G401 (cell line): ENCODE measurements around the gene RBBP4. TPM values are rescaled to one million over a fixed set of nuclear protein-coding genes. Genes with fewer than 3 reads are reported as not detected.
"Not testable (repeated sequence)": the region's sequence is repeated elsewhere in the genome, so short reads cannot be mapped to it uniquely, and the experiment has no call there.

Experiments
- DNase-seq: peaks from one replicate; pipeline ENCODE4 v3.0.0-alpha.2; 2015; ENCODE audit warnings: low spot score
- in situ Hi-C: cut with HindIII; loops from 2 replicates; pipeline ENCODE4 v1.10.0; 2016; ENCODE audit warnings: low sequenced_read_pairs, mixed read lengths
- total RNA-seq: library from RNA; depleted of rRNA; stranded (reverse); fragments of >200 nt; shearing (Covaris generic); gene quantifications from 2 replicates; pipeline ENCODE4 v1.2.3, GENCODE V29; 2014; rRNA removed

RBBP4 gene
- total RNA-seq = 211 and 289 TPM in 2 replicates

GRCh38 chr1:32650752-32651460 lies at the start of gene RBBP4:
TSS of gene RBBP4 (plus strand) at chr1:32651208. CDS start at chr1:32651307, 99 bp downstream.
- in situ Hi-C loops = no loop called here
- peak; percentile 96 for DNase-seq

DNA sequence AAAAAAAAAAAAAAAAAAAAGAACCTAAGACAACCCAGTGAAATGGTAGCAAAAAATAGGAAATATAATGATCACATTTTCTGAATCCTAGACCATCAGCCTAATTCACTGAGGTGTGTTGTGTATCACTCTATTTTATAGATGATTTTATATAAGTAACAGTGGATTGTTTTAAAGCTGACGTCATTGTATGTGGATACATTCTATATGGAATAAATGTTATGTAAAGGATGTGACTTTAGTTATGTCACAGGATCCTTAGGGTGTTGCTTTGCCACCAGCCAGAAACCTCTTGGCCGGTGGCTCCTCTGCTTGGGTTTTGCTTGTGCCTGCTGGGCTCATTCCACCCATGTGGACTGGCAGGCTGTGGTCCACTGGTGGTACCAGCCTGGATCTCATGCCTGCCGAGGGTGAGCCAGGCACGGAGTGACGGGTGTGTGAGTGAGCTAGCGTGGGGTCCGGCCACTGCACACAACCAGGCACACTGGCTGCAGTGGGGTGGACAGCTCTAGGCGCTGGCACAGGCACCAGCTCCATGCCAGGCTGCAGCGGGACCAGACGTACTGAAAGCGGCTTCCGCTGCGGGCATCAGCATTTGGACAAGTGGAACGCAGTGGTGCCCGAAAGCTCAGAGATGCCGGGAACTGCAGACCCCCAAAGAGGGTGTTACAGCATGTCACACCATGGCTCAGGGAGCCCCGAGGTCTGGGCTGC lies 45.1 kb upstream of the RBBP4 start:
- in situ Hi-C loops = no loop called here
- no peak for DNase-seq

- in situ Hi-C loops = no loop called here
- no peak for DNase-seq
Measured at GRCh38 chr1:32606565-32607371, 44.2 kb upstream of the RBBP4 start.

DNA sequence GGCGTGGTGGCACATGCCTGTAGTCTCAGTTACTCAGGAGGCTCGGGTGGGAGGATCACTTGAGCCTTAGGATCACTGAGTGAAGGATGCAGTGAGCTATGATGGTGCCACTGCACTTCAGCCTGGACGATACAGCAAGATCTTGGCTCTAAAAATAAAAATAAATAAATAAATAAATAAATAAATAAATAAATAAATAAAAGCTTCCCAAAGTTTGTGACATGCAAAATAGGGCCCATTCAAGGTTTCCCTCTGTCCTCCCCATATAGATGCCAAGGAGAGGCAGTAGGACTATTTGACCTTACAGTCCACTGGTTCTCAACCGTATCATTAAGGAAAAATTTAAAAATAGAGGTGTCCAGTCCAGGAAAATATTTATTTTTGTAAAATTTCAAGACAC lies 41.8 kb upstream of the RBBP4 start:
- in situ Hi-C loops = no loop called here
- DNase-seq = no peak

DNA sequence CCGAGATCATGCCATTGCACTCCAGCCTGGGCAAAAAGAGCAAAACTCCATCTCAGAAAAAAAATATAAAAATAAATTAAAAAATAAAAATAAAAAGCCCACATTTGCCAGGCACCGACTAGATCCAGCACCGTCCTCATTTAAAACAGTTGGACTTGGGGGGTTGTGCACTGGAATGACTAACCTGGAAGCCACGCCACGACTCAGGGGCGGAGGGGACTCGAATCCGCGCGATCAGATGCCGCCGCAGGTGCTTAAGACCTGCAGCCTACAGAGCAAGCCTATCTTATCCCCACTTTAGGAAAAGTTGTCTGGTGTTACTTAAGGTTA lies 39.2 kb upstream of the RBBP4 start:
- no peak for DNase-seq
- in situ Hi-C loops = no loop called here

DNA sequence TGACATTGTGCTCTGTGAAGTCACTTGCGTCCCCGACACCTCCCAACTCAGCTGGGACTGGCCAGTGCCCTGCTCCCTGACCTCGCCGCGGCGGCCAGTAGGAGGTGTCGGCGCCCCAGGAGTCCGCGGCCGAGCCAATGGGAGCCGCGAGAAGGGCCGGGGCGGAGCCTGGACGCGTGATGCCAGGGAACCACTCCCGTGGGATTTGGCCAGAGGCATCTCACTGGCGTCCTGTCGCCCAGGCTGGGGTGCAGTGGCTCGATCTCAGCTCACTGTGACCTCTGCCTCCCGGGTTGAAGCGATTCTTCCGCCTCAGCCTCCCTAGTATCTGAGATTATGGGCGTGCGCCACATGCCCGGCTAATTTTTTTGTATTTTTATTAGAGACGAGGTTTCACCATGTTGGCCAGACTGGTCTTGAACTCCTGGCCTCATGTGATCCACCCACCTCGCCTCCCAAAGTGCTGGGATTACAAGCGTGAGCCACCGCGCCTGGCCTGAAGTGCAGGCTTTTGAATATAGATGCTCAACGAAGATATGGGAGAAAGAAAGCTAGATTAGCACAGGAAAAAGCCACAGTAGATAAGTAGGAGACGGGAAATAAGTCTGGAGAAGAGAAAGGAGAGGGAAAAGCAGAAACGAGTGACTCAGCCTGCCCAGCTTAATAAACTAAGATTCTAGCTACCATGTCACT lies 38.7 kb upstream of the RBBP4 start:
- in situ Hi-C loops = no loop called here
- DNase-seq = peak; percentile 81

- DNase-seq = no peak
- in situ Hi-C loops = no loop called here
Measured at GRCh38 chr1:32613472-32613871, 37.5 kb upstream of the RBBP4 start.

GRCh38 chr1:32618673-32619221 lies 32.3 kb upstream of the RBBP4 start:
- in situ Hi-C loops = no loop called here
- peak; percentile 16 for DNase-seq

DNA sequence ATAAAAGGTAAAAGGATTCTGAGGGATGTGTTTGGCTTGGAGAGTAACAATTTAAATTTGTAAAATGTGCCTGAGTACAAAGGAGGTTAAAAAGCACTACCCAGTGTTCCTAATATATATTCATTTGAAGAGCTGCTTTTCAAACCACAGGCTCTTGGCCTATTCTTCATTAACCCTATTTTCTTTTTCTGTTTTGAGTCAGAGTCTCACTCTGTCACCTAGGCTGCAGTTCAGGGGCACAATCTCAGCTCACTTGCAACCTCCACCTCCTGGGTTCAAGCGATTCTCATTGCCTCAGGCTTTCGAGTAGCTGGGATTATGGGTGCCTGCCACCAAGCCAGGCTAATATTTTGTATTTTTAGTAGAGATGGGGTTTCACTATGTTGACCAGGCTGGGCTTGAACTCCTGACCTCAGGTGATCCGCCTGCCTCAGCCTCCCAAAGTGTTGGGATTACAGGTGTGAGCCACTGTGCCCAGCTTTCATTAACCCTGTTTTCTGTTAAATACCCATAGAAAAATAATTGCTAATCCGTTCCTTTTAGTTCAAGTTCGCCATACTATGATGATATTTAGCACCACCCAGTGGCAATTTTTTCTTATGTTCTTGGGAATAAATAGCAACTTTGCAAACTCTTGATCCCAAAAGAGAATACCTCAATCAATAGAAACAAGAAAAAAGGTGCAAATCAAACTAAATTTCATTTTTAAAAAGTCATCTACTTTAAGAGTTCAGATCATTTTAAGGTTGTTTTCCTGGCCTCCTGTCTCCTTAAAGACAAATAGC lies 31.1 kb upstream of the RBBP4 start:
- in situ Hi-C loops = no loop called here
- DNase-seq = peak; percentile 19

- in situ Hi-C loops = no loop called here
Measured at GRCh38 chr1:32622205-32622604, 28.8 kb upstream of the RBBP4 start.

DNA sequence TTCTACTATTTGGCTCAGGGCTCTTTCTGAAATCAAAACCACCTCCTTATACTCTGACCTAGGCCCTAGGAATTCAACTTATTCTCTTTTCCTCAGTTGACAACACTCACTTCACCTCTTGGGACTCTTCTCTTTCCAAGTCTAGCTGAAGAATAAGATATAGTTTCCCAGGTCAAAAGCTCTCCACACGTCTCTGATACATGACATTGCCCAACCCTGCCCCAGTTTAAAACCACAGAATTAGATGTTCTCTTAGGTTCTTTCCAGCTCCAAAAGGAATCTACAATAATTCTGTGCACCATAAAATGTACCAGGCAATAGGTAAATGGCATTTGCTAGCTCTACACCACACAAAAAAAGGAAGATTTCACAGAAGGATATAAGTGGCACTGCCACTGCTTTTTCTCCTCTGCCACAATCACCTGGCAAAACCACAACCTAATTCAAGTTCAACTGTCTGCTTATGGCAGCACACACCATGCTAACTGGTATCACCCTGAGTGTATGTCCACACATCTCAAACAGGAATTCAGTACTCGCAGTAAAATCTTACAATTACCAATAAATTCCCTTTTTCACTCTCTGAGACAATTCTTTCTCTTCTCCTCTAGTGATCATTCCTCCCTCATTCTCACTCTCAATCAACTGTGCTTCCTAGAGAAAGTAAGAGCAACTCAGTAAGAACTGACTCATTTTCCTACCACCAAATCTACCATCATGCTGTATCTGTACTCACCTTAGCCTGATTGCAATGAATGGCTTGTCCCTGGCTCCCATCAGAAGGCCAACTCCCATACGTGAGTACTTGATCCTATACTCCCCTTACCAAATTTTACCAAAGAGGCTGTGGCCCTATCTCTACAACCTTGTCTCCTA lies 28.0 kb upstream of the RBBP4 start:
- DNase-seq = no peak
- in situ Hi-C loops = no loop called here

More at GRCh38 chr1:32622205-32622604, 28.8 kb upstream of the RBBP4 start:
- DNase-seq = no peak

GRCh38 chr1:32623775-32624174 lies 27.2 kb upstream of the RBBP4 start:
- in situ Hi-C loops = no loop called here
- DNase-seq = no peak

DNA sequence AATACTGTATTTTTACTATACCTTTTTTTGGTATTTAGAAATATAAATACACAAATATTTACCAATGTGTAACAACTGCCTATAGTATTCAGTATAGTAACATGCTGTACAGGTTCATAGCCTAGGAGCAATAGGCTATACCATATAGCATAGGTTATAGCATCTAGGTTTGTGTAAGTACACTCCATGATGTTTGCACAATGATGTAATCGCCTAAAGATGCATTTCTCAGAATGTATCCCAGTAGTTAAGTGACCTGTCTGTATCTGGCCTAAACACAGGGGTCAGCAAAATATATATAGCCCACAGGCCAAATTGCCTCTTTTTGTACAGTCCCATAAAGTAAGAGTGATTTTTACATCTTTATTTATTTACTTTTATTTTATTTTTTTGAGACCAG lies 24.8 kb upstream of the RBBP4 start:
- in situ Hi-C loops = no loop called here
- DNase-seq = no peak

DNA sequence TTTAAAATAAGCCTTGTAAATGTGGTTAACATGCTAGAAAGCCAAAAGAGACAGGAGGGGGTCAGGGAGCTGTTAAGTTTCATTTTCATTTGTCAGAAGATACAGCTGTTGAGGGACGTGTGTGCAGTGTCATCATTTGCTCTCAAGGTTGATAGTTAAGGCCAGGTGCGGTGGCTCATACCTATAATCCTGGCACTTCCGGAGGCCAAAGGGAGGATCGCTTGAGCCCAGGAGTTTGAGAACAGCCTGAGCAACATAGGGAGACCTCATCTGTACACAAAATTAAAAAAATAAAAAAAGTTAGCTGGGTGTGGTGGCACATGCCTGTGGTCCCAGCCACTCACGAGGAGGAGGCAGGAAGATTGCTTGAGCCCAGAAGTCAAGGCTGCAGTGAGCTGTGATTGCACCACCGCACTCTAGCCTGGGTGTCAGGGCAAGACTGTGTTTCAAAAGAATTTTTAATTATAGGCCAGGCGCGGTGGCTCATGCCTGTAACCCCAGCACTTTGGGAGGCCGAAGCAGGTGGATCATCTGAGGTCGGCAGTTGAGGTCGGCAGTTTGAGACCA lies 23.3 kb upstream of the RBBP4 start:
- DNase-seq = no peak
- in situ Hi-C loops = no loop called here

DNA sequence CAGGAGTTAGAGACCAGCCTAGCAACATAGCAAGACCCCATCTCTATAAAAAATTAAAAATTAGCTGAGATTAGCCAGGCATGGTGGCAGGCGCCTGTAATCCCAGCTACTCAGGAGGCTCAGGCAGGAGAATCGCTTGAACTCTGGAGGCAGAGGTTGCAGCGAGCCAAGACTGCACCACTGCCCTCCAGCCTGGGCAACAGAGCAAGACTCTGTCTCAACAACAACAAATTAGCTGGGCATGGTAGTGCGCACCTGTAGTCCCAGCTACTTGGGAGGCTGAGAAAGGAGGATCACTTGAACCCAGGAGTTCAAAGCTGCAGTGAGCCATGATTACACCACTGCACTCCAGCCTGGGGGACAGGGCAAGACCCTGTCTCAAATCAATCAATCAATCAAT lies 20.8 kb upstream of the RBBP4 start:
- in situ Hi-C loops = not testable (repeated sequence)

GRCh38 chr1:32632829-32633228 lies 18.2 kb upstream of the RBBP4 start:
- DNase-seq = no peak
- in situ Hi-C loops = no loop called here

More for the DNA sequence above, 20.8 kb upstream of the RBBP4 start:
- not testable (repeated sequence) for DNase-seq
